Measurements from ENCODE around the gene KDM3A.

Gene KDM3A

DNA sequence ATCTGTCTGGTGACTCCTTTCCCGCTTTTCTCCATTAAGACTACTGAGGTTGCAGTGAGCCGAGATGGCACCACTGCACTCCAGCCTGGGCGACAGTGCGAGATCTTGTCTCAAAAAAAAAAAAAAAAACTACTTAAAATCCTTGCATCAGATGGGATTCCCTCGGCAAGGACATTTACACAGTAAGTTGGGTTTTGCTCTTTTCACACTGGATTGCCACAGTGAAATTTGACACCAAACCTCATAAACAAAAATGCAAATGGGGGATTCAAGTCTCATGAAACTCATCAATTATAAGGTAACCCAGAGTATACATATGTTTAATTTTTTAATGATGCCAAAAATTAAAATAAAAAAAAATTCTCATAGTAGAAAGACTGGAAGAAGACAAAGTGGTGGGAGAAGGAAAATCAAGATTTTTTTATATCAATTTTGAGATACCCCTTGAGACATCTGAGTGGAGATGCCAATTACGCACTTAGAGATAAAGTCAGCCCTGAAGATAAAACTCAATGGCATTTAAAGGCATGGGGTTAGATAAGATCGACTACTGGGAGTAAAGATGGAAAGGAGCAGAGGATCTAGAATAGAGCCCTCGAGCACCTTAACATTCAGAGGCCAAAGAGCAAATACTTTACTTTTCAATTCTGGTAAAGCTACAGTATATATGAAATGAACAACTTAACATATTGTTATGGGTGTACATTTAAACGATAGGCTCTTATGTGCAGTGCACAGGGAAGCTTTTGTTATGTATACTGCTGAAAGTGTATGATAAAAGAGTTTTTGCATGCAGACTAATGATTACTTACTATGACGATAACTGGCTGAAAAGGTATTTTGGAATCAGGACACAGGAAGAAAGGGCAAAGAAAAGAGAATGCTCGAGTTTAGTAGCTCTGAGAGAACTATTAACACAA is 84.5 kb downstream of the KDM3A start:
- TF ChIP-seq Cebpa-rat (IDR thresholded peaks at IDR 0.05), result no peak
- H3K27ac ChIP-seq, result no peak overlapping the region
- peaks cover 7 to 28% (median 15%) of the 10 kb centered on the region in 11 experiments; a peak in 21 of 22 replicates for H3K9me3 ChIP-seq (replicated peaks in 1 of 11)
- no peak overlapping the region for H3K4me2 ChIP-seq
- H3K4me1 ChIP-seq, result no peaks in the 10 kb centered on the region
- no peaks in the 10 kb centered on the region for H3K27me3 ChIP-seq
- peaks cover 0 to 6% (median 0%) of the 10 kb centered on the region in 11 experiments; a peak in 1 of 22 replicates for H4K20me1 ChIP-seq
- H3K4me3 ChIP-seq, result no peak overlapping the region
- H3K9ac ChIP-seq, result no peak overlapping the region
- H3K36me3 ChIP-seq, result peaks cover 25 to 96% (median 57%) of the 10 kb centered on the region in 11 experiments

DNA sequence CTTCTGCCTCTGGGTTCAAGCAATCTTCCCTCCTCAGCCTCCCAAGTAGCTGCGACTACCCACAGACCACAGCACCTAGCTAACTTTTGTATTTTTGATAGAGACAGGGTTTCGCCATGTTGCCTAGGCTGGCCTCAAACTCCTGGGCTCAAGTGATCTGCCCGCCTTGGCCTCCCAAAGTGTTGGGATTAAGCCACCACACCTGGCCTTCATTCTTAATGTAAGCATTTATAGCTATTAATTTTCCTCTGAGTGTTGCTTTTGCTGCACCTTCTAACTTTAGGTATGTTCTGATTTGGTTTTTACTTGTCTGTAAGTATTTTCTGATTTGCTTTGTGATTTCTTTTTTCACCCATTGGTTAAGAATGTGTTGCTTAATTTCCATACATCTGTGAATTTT is 92.4 kb downstream of the KDM3A start:
- no peaks in the 10 kb centered on the region for H3K4me1 ChIP-seq
- H3K9ac ChIP-seq, result no peak overlapping the region
- H3K27ac ChIP-seq, result no peak overlapping the region
- no peak for TF ChIP-seq Cebpa-rat (IDR thresholded peaks at IDR 0.05)
- no peak overlapping the region for H3K4me2 ChIP-seq
- H3K9me3 ChIP-seq (replicated peaks in 1 of 11), result peaks cover 51 to 56% (median 54%) of the 10 kb centered on the region in 11 experiments
- peaks cover 18 to 69% (median 45%) of the 10 kb centered on the region in 11 experiments for H3K36me3 ChIP-seq
- H3K4me3 ChIP-seq, result no peak overlapping the region
- no peaks in the 10 kb centered on the region for H3K27me3 ChIP-seq
- no peaks in the 10 kb centered on the region for H4K20me1 ChIP-seq

DNA sequence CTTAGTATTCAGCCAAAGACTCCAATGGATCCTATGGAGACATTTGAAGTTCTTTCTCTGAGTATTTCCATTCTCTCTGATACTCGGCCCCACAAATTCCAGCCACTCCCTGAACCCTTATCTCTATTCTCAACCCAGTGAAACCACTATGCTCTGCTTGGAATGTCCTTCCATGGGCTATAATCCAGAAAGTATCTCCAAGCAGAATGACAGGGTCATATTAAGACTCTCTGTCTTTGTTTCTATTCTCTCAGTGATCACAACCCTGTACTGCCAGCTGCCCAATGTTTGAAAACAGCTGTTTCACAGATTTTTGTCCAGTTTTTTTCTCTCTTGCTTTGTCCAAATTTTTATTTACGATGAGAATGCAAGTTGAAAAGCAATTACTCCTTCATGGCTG is 100.2 kb downstream of the KDM3A start:
- H4K20me1 ChIP-seq, result no peaks in the 10 kb centered on the region
- H3K27me3 ChIP-seq, result no peaks in the 10 kb centered on the region
- H3K4me2 ChIP-seq, result no peak overlapping the region
- peaks cover 42 to 61% (median 52%) of the 10 kb centered on the region in 11 experiments for H3K9me3 ChIP-seq (replicated peaks in 1 of 11)
- no peak overlapping the region for H3K4me3 ChIP-seq
- TF ChIP-seq Cebpa-rat (IDR thresholded peaks at IDR 0.05), result no peak
- peaks cover 18 to 91% (median 48%) of the 10 kb centered on the region in 11 experiments for H3K36me3 ChIP-seq
- H3K27ac ChIP-seq, result no peak overlapping the region
- no peak overlapping the region for H3K9ac ChIP-seq
- H3K4me1 ChIP-seq, result no peaks in the 10 kb centered on the region
